OCI-LY1 (cell line): ENCODE results near the gene HMCES.

ENCODE experiments used
- EZH2 ChIP-seq: fragments of 200-600 bp; sonication (generic), shearing (Covaris generic); IDR thresholded peaks from 2 replicates; pipeline ENCODE4 v1.8.0; 2017; ENCODE audit warnings: borderline replicate concordance, mixed run types, mild to moderate bottlenecking, antibody characterized with exemption, low read length, moderate library complexity, mixed read lengths
- TF ChIP-seq, protein P1 (sequence below): fragments of 200-600 bp; sonication (generic), shearing (Covaris generic); IDR thresholded peaks from 2 replicates; pipeline ENCODE4 v1.5.1; 2017; ENCODE audit warnings: mild to moderate bottlenecking, antibody characterized with exemption, low read length, moderate library complexity, mixed read lengths

DNA sequence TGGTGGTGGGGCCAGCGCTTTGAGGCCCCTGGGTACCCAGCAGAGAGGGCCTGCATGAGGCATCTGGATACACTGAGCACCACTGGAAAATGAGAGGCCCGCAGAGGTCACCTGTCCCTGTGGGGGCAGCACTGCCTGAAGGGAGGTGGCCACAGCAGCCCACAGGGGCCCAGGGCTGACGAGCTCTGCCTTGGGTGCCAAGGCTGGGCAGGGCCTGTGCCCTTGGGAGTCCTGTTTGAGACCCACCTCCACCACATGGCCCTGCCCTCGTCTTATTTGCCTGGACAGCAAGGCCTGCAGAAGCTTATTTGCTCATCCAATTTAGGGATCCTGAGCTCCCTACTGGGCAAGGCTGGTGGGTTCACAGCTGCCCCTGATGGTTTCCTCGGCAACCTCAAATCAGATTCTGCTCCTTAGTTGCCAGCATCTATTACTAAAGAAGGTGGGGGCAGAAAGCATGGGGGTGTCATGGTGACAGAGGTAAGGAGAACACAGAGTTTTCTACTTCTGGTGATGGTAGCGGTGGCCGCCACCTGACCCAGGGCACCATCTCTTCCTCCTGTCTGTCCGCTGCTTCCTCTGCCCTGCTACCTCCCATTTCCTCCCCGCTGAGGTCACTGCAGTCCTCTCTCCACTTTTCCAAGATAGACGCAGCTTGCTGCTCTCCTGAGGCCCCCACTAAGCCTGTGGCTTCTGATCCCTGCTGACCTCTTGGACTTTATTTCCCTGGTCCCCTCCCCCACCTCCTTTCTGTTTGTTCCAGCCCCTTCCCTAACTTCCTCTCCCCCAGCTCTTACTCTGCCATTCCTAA, 62.9 kb downstream of the HMCES start:
- TF ChIP-seq, protein P1, sequence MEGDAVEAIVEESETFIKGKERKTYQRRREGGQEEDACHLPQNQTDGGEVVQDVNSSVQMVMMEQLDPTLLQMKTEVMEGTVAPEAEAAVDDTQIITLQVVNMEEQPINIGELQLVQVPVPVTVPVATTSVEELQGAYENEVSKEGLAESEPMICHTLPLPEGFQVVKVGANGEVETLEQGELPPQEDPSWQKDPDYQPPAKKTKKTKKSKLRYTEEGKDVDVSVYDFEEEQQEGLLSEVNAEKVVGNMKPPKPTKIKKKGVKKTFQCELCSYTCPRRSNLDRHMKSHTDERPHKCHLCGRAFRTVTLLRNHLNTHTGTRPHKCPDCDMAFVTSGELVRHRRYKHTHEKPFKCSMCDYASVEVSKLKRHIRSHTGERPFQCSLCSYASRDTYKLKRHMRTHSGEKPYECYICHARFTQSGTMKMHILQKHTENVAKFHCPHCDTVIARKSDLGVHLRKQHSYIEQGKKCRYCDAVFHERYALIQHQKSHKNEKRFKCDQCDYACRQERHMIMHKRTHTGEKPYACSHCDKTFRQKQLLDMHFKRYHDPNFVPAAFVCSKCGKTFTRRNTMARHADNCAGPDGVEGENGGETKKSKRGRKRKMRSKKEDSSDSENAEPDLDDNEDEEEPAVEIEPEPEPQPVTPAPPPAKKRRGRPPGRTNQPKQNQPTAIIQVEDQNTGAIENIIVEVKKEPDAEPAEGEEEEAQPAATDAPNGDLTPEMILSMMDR, result no peak
- no peak for TF ChIP-seq EZH2
